ENCODE measurements around the gene KLHL22.

The KLHL22 gene

GRCh38 chr22:20403779-20404140, 91.8 kb downstream of the KLHL22 start:
- no peak overlapping the region for H3K27ac ChIP-seq
- ChIA-PET CTCF (interaction anchor here (0.6 kb wide), 1 partner anchor 38 kb away, joined by 3 read pairs; no protein-coding TSS in a partner anchor), POLR2A (ENCODE audit: low non-redundant PET) (interaction anchor here (1.2 kb wide), 1 partner anchor 10 kb away, joined by 3 read pairs; no protein-coding TSS in a partner anchor)
- TF ChIP-seq CTCF (conservative IDR thresholded peaks at IDR 0.05; ENCODE audit: low read depth) = no peak
- DNase-seq (ENCODE audit: low spot score) = no peak

- no peak overlapping the region for H3K27ac ChIP-seq
- TF ChIP-seq CTCF (conservative IDR thresholded peaks at IDR 0.05; ENCODE audit: low read depth) = no peak
- no peak for DNase-seq (ENCODE audit: low spot score)
- ChIA-PET CTCF (interaction anchor here (0.6 kb wide), 1 partner anchor 37 kb away, joined by 3 read pairs; no protein-coding TSS in a partner anchor), POLR2A (ENCODE audit: low non-redundant PET) (interaction anchor here (1.2 kb wide), 1 partner anchor 10 kb away, joined by 3 read pairs; no protein-coding TSS in a partner anchor)
Measured at GRCh38 chr22:20402960-20403778, 92.4 kb downstream of the KLHL22 start.

- TF ChIP-seq CTCF (conservative IDR thresholded peaks at IDR 0.05; ENCODE audit: low read depth) = no peak
- POLR2A ChIA-PET (ENCODE audit: low non-redundant PET) = no interaction called here
- no peak overlapping the region for H3K27ac ChIP-seq
- DNase-seq (ENCODE audit: low spot score) = no peak
- CTCF ChIA-PET = no interaction called here
Measured at GRCh38 chr22:20401376-20402014, 94.1 kb downstream of the KLHL22 start.

DNA sequence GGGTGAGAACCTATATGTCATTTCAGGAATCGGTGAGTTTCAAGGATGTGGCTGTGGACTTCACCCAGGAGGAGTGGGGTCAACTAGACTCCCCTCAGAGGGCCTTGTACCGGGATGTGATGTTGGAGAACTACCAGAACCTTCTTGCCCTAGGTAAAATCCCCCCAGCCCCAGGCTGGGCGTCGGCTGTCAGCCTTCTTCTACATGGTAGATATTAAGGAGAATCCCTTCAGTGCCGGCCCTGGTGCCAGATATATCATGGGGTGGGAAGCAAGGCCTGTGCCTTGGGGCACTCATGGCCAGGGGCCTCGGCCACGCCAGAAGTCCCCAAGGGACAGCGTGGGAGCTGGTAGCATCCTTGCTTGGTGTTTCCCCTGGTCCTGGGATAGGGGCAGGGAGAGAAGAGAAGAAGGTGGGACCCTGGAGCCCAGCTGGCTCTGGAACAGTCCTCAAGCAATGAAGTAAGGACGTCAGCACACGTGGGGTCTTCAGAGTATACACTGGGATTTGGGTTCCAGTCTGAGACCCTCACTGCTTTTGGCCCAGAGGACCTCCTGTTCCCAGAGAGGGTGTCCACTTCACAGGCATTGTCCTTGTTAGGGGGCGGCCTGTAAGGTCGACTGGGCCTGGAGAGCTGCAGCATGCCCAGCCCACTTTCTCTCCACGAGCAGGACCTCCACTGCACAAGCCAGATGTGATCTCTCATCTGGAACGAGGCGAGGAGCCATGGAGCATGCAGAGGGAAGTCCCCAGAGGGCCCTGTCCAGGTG, 94.8 kb downstream of the KLHL22 start:
- TF ChIP-seq CTCF (conservative IDR thresholded peaks at IDR 0.05; ENCODE audit: low read depth) = no peak
- no peak overlapping the region for H3K27ac ChIP-seq
- no peak for DNase-seq (ENCODE audit: low spot score)
- POLR2A ChIA-PET (ENCODE audit: low non-redundant PET) = no interaction called here
- CTCF ChIA-PET = no interaction called here

- ChIA-PET CTCF (interaction anchor here (0.7 kb wide), 1 partner anchor 109 kb away, joined by 4 read pairs; no protein-coding TSS in a partner anchor), POLR2A (ENCODE audit: low non-redundant PET) (no interaction called here)
- no peak for TF ChIP-seq CTCF (conservative IDR thresholded peaks at IDR 0.05; ENCODE audit: low read depth)
- no peak for DNase-seq (ENCODE audit: low spot score)
- H3K27ac ChIP-seq = no peak overlapping the region
Measured at GRCh38 chr22:20399866-20400605, 95.6 kb downstream of the KLHL22 start.

DNA sequence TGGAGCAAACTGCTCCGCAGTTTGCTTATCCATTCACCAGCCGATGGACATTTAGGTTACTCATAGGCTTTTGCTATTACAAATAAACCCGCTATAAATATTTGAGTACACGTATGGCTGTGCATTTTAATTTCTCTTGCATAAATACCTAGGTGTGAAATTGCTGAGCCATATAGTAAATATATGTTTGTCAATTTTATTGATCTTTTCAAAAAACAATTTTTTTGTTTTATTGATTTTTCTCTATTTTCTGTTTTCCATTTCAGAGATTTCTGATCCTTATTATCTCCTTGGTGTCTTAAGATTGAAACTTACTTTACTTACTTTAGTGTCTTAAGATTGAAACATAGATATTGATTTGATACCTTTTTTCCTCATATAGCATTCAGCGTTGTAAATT, 97.2 kb downstream of the KLHL22 start:
- H3K27ac ChIP-seq = no peak overlapping the region
- POLR2A ChIA-PET (ENCODE audit: low non-redundant PET) = no interaction called here
- no peak for DNase-seq (ENCODE audit: low spot score)
- CTCF ChIA-PET = no interaction called here
- TF ChIP-seq CTCF (conservative IDR thresholded peaks at IDR 0.05; ENCODE audit: low read depth) = no peak

All from RWPE1 (cell line).